Measurements from ENCODE around the gene EIF3K. TPM values are rescaled to one million over a fixed set of nuclear protein-coding genes. Genes with fewer than 3 reads are reported as not detected.
"Not testable (repeated sequence)": the region's sequence is repeated elsewhere in the genome, so short reads cannot be mapped to it uniquely, and the experiment has no call there.

Gene EIF3K
- total and polyA plus RNA-seq, 9 donors = 334 to 430 (median 385) TPM

- 82% methylated on average over 4 of the region's 4 CpGs for WGBS (ENCODE audit: insufficient coverage)
- Histone ChIP-seq H3K27me3 (ENCODE audit: control insufficient read depth, insufficient read depth, low read length) (no peaks in the 10 kb centered on the region), H3K4me1 (ENCODE audit: control insufficient read depth, insufficient read depth, low read length) (no peaks in the 10 kb centered on the region), H3K27ac (ENCODE audit: low read length) (no peak overlapping the region), H3K36me3 (ENCODE audit: control insufficient read depth, insufficient read depth, low read length) (peaks cover 66% of the 10 kb centered on the region), H3K4me3 (ENCODE audit: low read length) (no peak overlapping the region), H3K9me3 (replicated peaks; ENCODE audit: control insufficient read depth, low read depth, low read length) (no peaks in the 10 kb centered on the region)
- DNase-seq = no peak
Observed at GRCh38 chr19:38583985-38584305, 35.0 kb upstream of the EIF3K start.

GRCh38 chr19:38587562-38587961 lies 31.4 kb upstream of the EIF3K start:
- no peaks in the 10 kb centered on the region for H3K27me3 ChIP-seq (ENCODE audit: control insufficient read depth, insufficient read depth, low read length)
- no peak overlapping the region for H3K27ac ChIP-seq (ENCODE audit: low read length)
- no peaks in the 10 kb centered on the region for H3K9me3 ChIP-seq (replicated peaks; ENCODE audit: control insufficient read depth, low read depth, low read length)
- H3K4me3 ChIP-seq (ENCODE audit: low read length) = no peak overlapping the region
- WGBS (ENCODE audit: insufficient coverage) = 100% methylated on average over 1 of the region's 2 CpGs
- no peaks in the 10 kb centered on the region for H3K4me1 ChIP-seq (ENCODE audit: control insufficient read depth, insufficient read depth, low read length)
- DNase-seq = no peak
- H3K36me3 ChIP-seq (ENCODE audit: control insufficient read depth, insufficient read depth, low read length) = peaks cover 54% of the 10 kb centered on the region

GRCh38 chr19:38588041-38588440 lies 30.9 kb upstream of the EIF3K start:
- Histone ChIP-seq H3K27ac (ENCODE audit: low read length) (no peak overlapping the region), H3K36me3 (ENCODE audit: control insufficient read depth, insufficient read depth, low read length) (peaks cover 51% of the 10 kb centered on the region), H3K4me3 (ENCODE audit: low read length) (no peak overlapping the region), H3K9me3 (replicated peaks; ENCODE audit: control insufficient read depth, low read depth, low read length) (no peaks in the 10 kb centered on the region), H3K27me3 (ENCODE audit: control insufficient read depth, insufficient read depth, low read length) (no peaks in the 10 kb centered on the region), H3K4me1 (ENCODE audit: control insufficient read depth, insufficient read depth, low read length) (no peaks in the 10 kb centered on the region)
- no peak for DNase-seq
- WGBS (ENCODE audit: insufficient coverage) = 85% methylated on average over 2 of the region's 2 CpGs

- Histone ChIP-seq H3K4me3 (ENCODE audit: low read length) (no peak overlapping the region), H3K27me3 (ENCODE audit: control insufficient read depth, insufficient read depth, low read length) (peaks cover 4% of the 10 kb centered on the region), H3K9me3 (replicated peaks; ENCODE audit: control insufficient read depth, low read depth, low read length) (no peaks in the 10 kb centered on the region), H3K36me3 (ENCODE audit: control insufficient read depth, insufficient read depth, low read length) (peaks cover 16% of the 10 kb centered on the region), H3K27ac (ENCODE audit: low read length) (no peak overlapping the region), H3K4me1 (ENCODE audit: control insufficient read depth, insufficient read depth, low read length) (peaks cover 6% of the 10 kb centered on the region)
- 59% methylated on average over 5 of the region's 6 CpGs for WGBS (ENCODE audit: insufficient coverage)
- no peak for DNase-seq
Observed at GRCh38 chr19:38592940-38593339, 26.0 kb upstream of the EIF3K start.

- peaks cover 6% of the 10 kb centered on the region for H3K4me1 ChIP-seq (ENCODE audit: control insufficient read depth, insufficient read depth, low read length)
- peaks cover 7% of the 10 kb centered on the region for H3K36me3 ChIP-seq (ENCODE audit: control insufficient read depth, insufficient read depth, low read length)
- H3K4me3 ChIP-seq (ENCODE audit: low read length) = no peak overlapping the region
- H3K9me3 ChIP-seq (replicated peaks; ENCODE audit: control insufficient read depth, low read depth, low read length) = no peaks in the 10 kb centered on the region
- peak; percentile 50 for DNase-seq
- WGBS (ENCODE audit: insufficient coverage) = 3% methylated on average over 53 of the region's 55 CpGs
- no peak overlapping the region for H3K27ac ChIP-seq (ENCODE audit: low read length)
- peaks cover 4% of the 10 kb centered on the region for H3K27me3 ChIP-seq (ENCODE audit: control insufficient read depth, insufficient read depth, low read length)
Observed at GRCh38 chr19:38596057-38596981, 22.7 kb upstream of the EIF3K start.

- Histone ChIP-seq H3K9me3 (replicated peaks; ENCODE audit: control insufficient read depth, low read depth, low read length) (no peaks in the 10 kb centered on the region), H3K4me3 (ENCODE audit: low read length) (no peak overlapping the region), H3K27me3 (ENCODE audit: control insufficient read depth, insufficient read depth, low read length) (peaks cover 4% of the 10 kb centered on the region), H3K36me3 (ENCODE audit: control insufficient read depth, insufficient read depth, low read length) (peaks cover 3% of the 10 kb centered on the region), H3K4me1 (ENCODE audit: control insufficient read depth, insufficient read depth, low read length) (peaks cover 6% of the 10 kb centered on the region), H3K27ac (ENCODE audit: low read length) (no peak overlapping the region)
- WGBS (ENCODE audit: insufficient coverage) = 91% methylated on average over 7 of the region's 11 CpGs
- DNase-seq = no peak
Observed at GRCh38 chr19:38597075-38597474, 21.9 kb upstream of the EIF3K start.

GRCh38 chr19:38599722-38600121 lies 19.3 kb upstream of the EIF3K start:
- H3K4me1 ChIP-seq (ENCODE audit: control insufficient read depth, insufficient read depth, low read length) = peaks cover 6% of the 10 kb centered on the region
- H3K9me3 ChIP-seq (replicated peaks; ENCODE audit: control insufficient read depth, low read depth, low read length) = no peaks in the 10 kb centered on the region
- H3K27ac ChIP-seq (ENCODE audit: low read length) = no peak overlapping the region
- 87% methylated on average over 8 of the region's 11 CpGs for WGBS (ENCODE audit: insufficient coverage)
- H3K36me3 ChIP-seq (ENCODE audit: control insufficient read depth, insufficient read depth, low read length) = no peaks in the 10 kb centered on the region
- H3K4me3 ChIP-seq (ENCODE audit: low read length) = no peak overlapping the region
- DNase-seq = no peak
- H3K27me3 ChIP-seq (ENCODE audit: control insufficient read depth, insufficient read depth, low read length) = peaks cover 4% of the 10 kb centered on the region

GRCh38 chr19:38602856-38603255 lies 16.1 kb upstream of the EIF3K start:
- H3K4me3 ChIP-seq (ENCODE audit: low read length); H3K27ac ChIP-seq (ENCODE audit: low read length); H3K27me3 ChIP-seq (ENCODE audit: control insufficient read depth, insufficient read depth, low read length); H3K36me3 ChIP-seq (ENCODE audit: control insufficient read depth, insufficient read depth, low read length); H3K4me1 ChIP-seq (ENCODE audit: control insufficient read depth, insufficient read depth, low read length); H3K9me3 ChIP-seq (replicated peaks; ENCODE audit: control insufficient read depth, low read depth, low read length); DNase-seq: not testable (repeated sequence)
- WGBS (ENCODE audit: insufficient coverage) = no CpG with 5 or more reads among the region's 5 CpGs

- H3K4me1 ChIP-seq (ENCODE audit: control insufficient read depth, insufficient read depth, low read length) = no peaks in the 10 kb centered on the region
- no peak for DNase-seq
- H3K9me3 ChIP-seq (replicated peaks; ENCODE audit: control insufficient read depth, low read depth, low read length) = no peaks in the 10 kb centered on the region
- H3K27ac ChIP-seq (ENCODE audit: low read length) = no peak overlapping the region
- H3K4me3 ChIP-seq (ENCODE audit: low read length) = no peak overlapping the region
- H3K27me3 ChIP-seq (ENCODE audit: control insufficient read depth, insufficient read depth, low read length) = peaks cover 2% of the 10 kb centered on the region
- no peaks in the 10 kb centered on the region for H3K36me3 ChIP-seq (ENCODE audit: control insufficient read depth, insufficient read depth, low read length)
- 66% methylated on average over 6 of the region's 6 CpGs for WGBS (ENCODE audit: insufficient coverage)
Observed at GRCh38 chr19:38606131-38606530, 12.9 kb upstream of the EIF3K start.

- peaks cover 2% of the 10 kb centered on the region for H3K27me3 ChIP-seq (ENCODE audit: control insufficient read depth, insufficient read depth, low read length)
- H3K27ac ChIP-seq (ENCODE audit: low read length) = no peak overlapping the region
- no peaks in the 10 kb centered on the region for H3K36me3 ChIP-seq (ENCODE audit: control insufficient read depth, insufficient read depth, low read length)
- WGBS (ENCODE audit: insufficient coverage) = 100% methylated on average over 1 of the region's 3 CpGs
- DNase-seq = no peak
- H3K4me1 ChIP-seq (ENCODE audit: control insufficient read depth, insufficient read depth, low read length) = peaks cover 12% of the 10 kb centered on the region
- H3K9me3 ChIP-seq (replicated peaks; ENCODE audit: control insufficient read depth, low read depth, low read length) = no peaks in the 10 kb centered on the region
- no peak overlapping the region for H3K4me3 ChIP-seq (ENCODE audit: low read length)
Observed at GRCh38 chr19:38614289-38614688, 4.7 kb upstream of the EIF3K start.

All from muscle of leg (tissue), 11 donors.